IMR-90 (cell line): ENCODE data around the gene EXOC4. TPM values are rescaled to one million over a fixed set of nuclear protein-coding genes. Genes with fewer than 3 reads are reported as not detected.

Experiments used
- ATAC-seq: fragments of 200-7000 bp; cut with Tn5 transposase; 2 replicates; pipeline ENCODE4 v1.9.1; 2020; ENCODE audit warnings: low read depth, mild to moderate bottlenecking, moderate library complexity
- BruUV-seq: library from RNA; stranded (reverse); fragments of 400-500 nt; replicated peaks from 2 replicates; lab custom pipeline; 2021; lab: Mats Ljungman, UMichigan
- CTCF ChIA-PET: fragments of 300-600 bp; formaldehyde crosslinking; extraction: SDS; loops from one replicate; lab custom pipeline; 2021; ENCODE audit warnings: antibody characterized with exemption; lab: Yijun Ruan, JAX
- POLR2A ChIA-PET: fragments of 300-600 bp; sonication (Branson Sonifier 250); formaldehyde crosslinking; loops from one replicate; lab custom pipeline; 2022; ENCODE audit warnings: antibody characterized with exemption; ENCODE audit not compliant: unreplicated experiment; lab: Charles Lee
- DNase-seq: peaks from one replicate; pipeline ENCODE4 v3.0.0; 2013
- H2AFZ ChIP-seq: replicated peaks from 2 replicates; pipeline ENCODE3; 2013; ENCODE audit warnings: low read length, mild to moderate bottlenecking; ENCODE audit not compliant: poor library complexity
- H2AK5ac ChIP-seq: 2 replicates; pipeline ENCODE4 v1.6.1; 2013; ENCODE audit warnings: low read depth, low read length, inconsistent platforms
- H2AK9ac ChIP-seq: replicated peaks from 2 replicates; pipeline ENCODE3; 2013; ENCODE audit warnings: mild to moderate bottlenecking, low read depth, low read length, moderate library complexity; ENCODE audit not compliant: poor library complexity
- H2BK120ac ChIP-seq: 2 replicates; pipeline ENCODE4 v1.6.1; 2013; ENCODE audit warnings: low read depth, low read length, inconsistent platforms
- H2BK15ac ChIP-seq: 3 replicates; pipeline ENCODE4 v1.6.1; 2013; ENCODE audit warnings: low read depth, low read length, inconsistent platforms
- H2BK20ac ChIP-seq: 2 replicates; pipeline ENCODE4 v1.6.1; 2013; ENCODE audit warnings: low read depth, mild to moderate bottlenecking, inconsistent platforms, low read length, moderate library complexity
- H2BK5ac ChIP-seq: 2 replicates; pipeline ENCODE4 v1.6.1; 2013; ENCODE audit warnings: mild to moderate bottlenecking, low read depth, low read length, inconsistent platforms; ENCODE audit not compliant: poor library complexity, severe bottlenecking
- H3K14ac ChIP-seq: replicated peaks from 2 replicates; pipeline ENCODE4 v1.6.1; 2013; ENCODE audit warnings: low read depth, low read length, inconsistent platforms
- H3K18ac ChIP-seq: 2 replicates; pipeline ENCODE4 v1.6.1; 2013; ENCODE audit warnings: low read depth, low read length, control low read depth
- H3K23ac ChIP-seq: 2 replicates; pipeline ENCODE4 v1.6.1; 2013; ENCODE audit warnings: low read depth, low read length, inconsistent platforms
- H3K27ac ChIP-seq: 2 replicates; pipeline ENCODE4 v1.5.1; 2013; ENCODE audit warnings: mild to moderate bottlenecking, control low read depth, low read length; ENCODE audit not compliant: insufficient read depth
- H3K27me3 ChIP-seq: 2 replicates; pipeline ENCODE4 v1.6.1; 2013; ENCODE audit warnings: low read length; ENCODE audit not compliant: control insufficient read depth, insufficient read depth
- H3K36me3 ChIP-seq: 2 replicates; pipeline ENCODE4 v1.6.1; 2013; ENCODE audit warnings: low read length, mixed read lengths; ENCODE audit not compliant: control insufficient read depth, insufficient read depth
- H3K4ac ChIP-seq: 2 replicates; pipeline ENCODE4 v1.6.1; 2013; ENCODE audit warnings: low read depth, low read length, inconsistent platforms
- H3K4me1 ChIP-seq: 2 replicates; pipeline ENCODE4 v1.6.1; 2013; ENCODE audit warnings: low read length, mixed read lengths; ENCODE audit not compliant: control insufficient read depth, insufficient read depth
- H3K4me2 ChIP-seq: 2 replicates; pipeline ENCODE4 v1.6.1; 2013; ENCODE audit warnings: low read depth, mild to moderate bottlenecking, control low read depth, low read length, moderate library complexity
- H3K4me3 ChIP-seq: 2 replicates; pipeline ENCODE4 v1.5.1; 2013; ENCODE audit warnings: low read depth, mild to moderate bottlenecking, control low read depth, low read length, moderate library complexity; ENCODE audit not compliant: insufficient read depth
- H3K56ac ChIP-seq: 2 replicates; pipeline ENCODE4 v1.6.1; 2013; ENCODE audit warnings: low read length, inconsistent platforms; ENCODE audit not compliant: insufficient read depth; ENCODE audit errors: extremely low read depth
- H3K79me1 ChIP-seq, 2 experiments: 2 replicates each; pipeline ENCODE4 v1.6.1; 2013; ENCODE audit warnings: low read length in 2 of 2, inconsistent platforms in 1 of 2, low read depth in 1 of 2
- H3K9ac ChIP-seq: 2 replicates; pipeline ENCODE4 v1.6.1; 2013; ENCODE audit warnings: low read depth, low read length, control low read depth
- H3K9me1 ChIP-seq: 2 replicates; pipeline ENCODE4 v1.6.1; 2013; ENCODE audit warnings: low read length, inconsistent platforms; ENCODE audit not compliant: insufficient read depth
- H3K9me3 ChIP-seq: 2 replicates; pipeline ENCODE4 v1.6.1; 2013; ENCODE audit warnings: low read length; ENCODE audit not compliant: control insufficient read depth, insufficient read depth
- H4K20me1 ChIP-seq: 2 replicates; pipeline ENCODE4 v1.6.1; 2013; ENCODE audit warnings: low read length, inconsistent platforms; ENCODE audit not compliant: insufficient read depth
- H4K5ac ChIP-seq: 2 replicates; pipeline ENCODE4 v1.6.1; 2013; ENCODE audit warnings: mild to moderate bottlenecking, low read depth, low read length, control low read depth
- H4K8ac ChIP-seq, 2 experiments: 2 replicates each; pipeline ENCODE4 v1.6.1; 2013; ENCODE audit warnings: low read depth in 2 of 2, low read length in 2 of 2, control low read depth in 1 of 2, inconsistent platforms in 1 of 2
- H4K91ac ChIP-seq: 2 replicates; pipeline ENCODE4 v1.6.1; 2013; ENCODE audit warnings: low read depth, low read length, inconsistent platforms; ENCODE audit not compliant: insufficient read depth
- FOS ChIP-seq: fragments of 150-350 bp; IDR thresholded peaks from 2 replicates; pipeline ENCODE4 v1.6.1; 2016; ENCODE audit warnings: low read depth, low read length
- MAZ ChIP-seq: IDR thresholded peaks from 2 replicates; pipeline ENCODE4 v1.6.1; 2012; ENCODE audit warnings: low read depth, mild to moderate bottlenecking, low read length, improper control_type of control experiment, moderate library complexity, borderline replicate concordance
- WGBS, 2 experiments: methylation state at CpG; one replicate each; pipeline versions ENCODE4 v1.1.5 to v1.1.7; 2013; ENCODE audit warnings: missing lambda C conversion rate in 2 of 2; ENCODE audit not compliant: insufficient read length in 1 of 2; ENCODE audit errors: extremely low coverage in 2 of 2; 5-methylcytosine and 5-hydroxymethylcytosine counted together
- dilution Hi-C: fragments of 300-500 bp; cut with HindIII; formaldehyde crosslinking; loops from one replicate; pipeline ENCODE4 v1.14.3; 2018; ENCODE audit warnings: low sequenced_read_pairs; ENCODE audit not compliant: unreplicated experiment
- in situ Hi-C: fragments of 300-500 bp; cut with MboI; formaldehyde crosslinking; loops from 3 replicates; pipeline ENCODE4 v1.14.3; 2019; ENCODE audit warnings: low sequenced_read_pairs, inconsistent platforms, mixed read lengths
- intact Hi-C: fragments of 100-400 bp; cut with micrococcal nuclease; formaldehyde crosslinking; loops from 2 replicates; pipeline ENCODE4 v1.10.0; 2022
- polyA plus RNA-seq, 3 experiments: library from polyadenylated mRNA; depleted of rRNA; stranded (reverse); fragments of >200 nt; gene quantifications; 2 replicates each; pipeline ENCODE4 v1.2.3, GENCODE V29; 2012; ENCODE audit warnings: low replicate concordance in 1 of 3
- total RNA-seq: library from RNA; depleted of rRNA; stranded (reverse); fragments of >200 nt; gene quantifications from 2 replicates; pipeline ENCODE4 v1.2.3, GENCODE V29; 2012

The EXOC4 gene
- total and polyA plus RNA-seq, 2 of the 4 experiments (the other 2 are of a cell fraction) = 25.4 to 94.6 TPM

- Histone ChIP-seq H4K20me1 (no peaks in the 10 kb centered on the region), H3K27me3 (no peaks in the 10 kb centered on the region), H2AK9ac (no peak overlapping the region), H3K9me1 (peaks cover 11% of the 10 kb centered on the region), H2BK5ac (no peak overlapping the region), H2AFZ (no peak overlapping the region), H3K4me1 (peaks cover 11% of the 10 kb centered on the region), H3K4ac (no peak overlapping the region), H3K27ac (no peak overlapping the region), H2BK20ac (no peak overlapping the region), H4K5ac (no peak overlapping the region), H3K23ac (no peak overlapping the region), H3K18ac (no peak overlapping the region), H3K14ac (no peak overlapping the region), H3K4me2 (no peak overlapping the region; the same call in 1 of the 2 replicates), H3K56ac (no peak overlapping the region), H4K8ac (no peak overlapping the region), H3K79me1 (peaks cover 5 to 8% of the 10 kb centered on the region in 2 experiments; a peak in 2 of 4 replicates), H3K4me3 (no peak overlapping the region), H4K91ac (no peak overlapping the region), H2BK15ac (no peak overlapping the region), H2AK5ac (no peak overlapping the region), H3K36me3 (no peaks in the 10 kb centered on the region), H2BK120ac (no peak overlapping the region), H3K9me3 (no peaks in the 10 kb centered on the region), H3K9ac (no peak overlapping the region)
- BruUV-seq = no TSS peak
- POLR2A ChIA-PET = no interaction called here
- DNase-seq (peak; percentile 64), ATAC-seq (peak; percentile 92)
- dilution Hi-C loops (no loop called here), in situ Hi-C loops (no loop called here), intact Hi-C loops (no loop called here)
- CTCF ChIA-PET = interaction anchor here (0.6 to 1.0 kb wide), 2 partner anchors 10 to 1237 kb away, joined by 3 read pairs; no protein-coding TSS in a partner anchor
- no peak for TF ChIP-seq MAZ
- TF ChIP-seq FOS = peak; percentile 52; the same call in 1 of the 2 replicates
- WGBS, 2 experiments = no CpG with 5 or more reads among the region's 6 CpGs
Observed at GRCh38 chr7:133698127-133698526, 445.2 kb downstream of the EXOC4 start.
